22Rv1 (cell line): ENCODE data around the gene CLHC1.
"Not testable (repeated sequence)": the region's sequence is repeated elsewhere in the genome, so short reads cannot be mapped to it uniquely, and the experiment has no call there.

ENCODE experiments used
- H3K27ac ChIP-seq: fragments of 450-650 bp; 2 replicates; pipeline ENCODE4 v1.5.1; 2017
- ZFX ChIP-seq: fragments of 450-650 bp; IDR thresholded peaks from 2 replicates; pipeline ENCODE4 v1.6.1; 2017; ENCODE audit warnings: antibody characterized with exemption, borderline replicate concordance
- TF ChIP-seq, protein P1 (sequence below): fragments of 450-650 bp; IDR thresholded peaks from 2 replicates; pipeline ENCODE4 v1.5.1; 2017; ENCODE audit warnings: mild to moderate bottlenecking

CLHC1 gene

DNA sequence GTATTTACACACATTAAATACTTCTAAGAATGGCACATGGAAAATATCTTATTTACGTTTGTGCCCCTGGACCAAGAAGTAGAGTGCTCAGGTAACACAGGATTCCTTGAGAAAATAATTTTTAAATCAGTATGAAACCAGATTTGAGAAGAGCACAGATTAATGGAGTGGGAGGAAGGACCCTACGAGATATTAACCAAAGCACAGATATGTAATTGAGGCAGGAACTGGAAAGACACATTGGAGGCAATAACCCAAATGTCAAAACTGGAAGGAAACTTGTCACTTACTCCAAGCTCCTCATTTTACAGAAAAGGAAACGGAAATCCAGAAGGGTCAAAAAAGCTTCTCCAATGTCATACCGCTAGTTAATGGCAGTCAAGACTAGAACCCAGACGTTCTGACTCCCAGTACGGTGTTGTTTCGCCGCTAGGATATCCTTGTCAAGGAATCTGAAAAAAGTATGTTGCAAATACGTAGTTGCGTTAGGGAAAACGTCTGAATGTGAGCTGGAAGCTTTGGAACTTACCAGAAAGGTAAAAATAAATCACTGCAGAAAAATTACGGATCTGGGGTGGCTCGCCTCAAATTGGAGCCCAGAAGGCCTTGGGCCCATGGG is 36.3 kb upstream of the CLHC1 start:
- H3K27ac ChIP-seq: peak overlapping the region; percentile 87
- no peak for TF ChIP-seq ZFX
- TF ChIP-seq, protein P1, sequence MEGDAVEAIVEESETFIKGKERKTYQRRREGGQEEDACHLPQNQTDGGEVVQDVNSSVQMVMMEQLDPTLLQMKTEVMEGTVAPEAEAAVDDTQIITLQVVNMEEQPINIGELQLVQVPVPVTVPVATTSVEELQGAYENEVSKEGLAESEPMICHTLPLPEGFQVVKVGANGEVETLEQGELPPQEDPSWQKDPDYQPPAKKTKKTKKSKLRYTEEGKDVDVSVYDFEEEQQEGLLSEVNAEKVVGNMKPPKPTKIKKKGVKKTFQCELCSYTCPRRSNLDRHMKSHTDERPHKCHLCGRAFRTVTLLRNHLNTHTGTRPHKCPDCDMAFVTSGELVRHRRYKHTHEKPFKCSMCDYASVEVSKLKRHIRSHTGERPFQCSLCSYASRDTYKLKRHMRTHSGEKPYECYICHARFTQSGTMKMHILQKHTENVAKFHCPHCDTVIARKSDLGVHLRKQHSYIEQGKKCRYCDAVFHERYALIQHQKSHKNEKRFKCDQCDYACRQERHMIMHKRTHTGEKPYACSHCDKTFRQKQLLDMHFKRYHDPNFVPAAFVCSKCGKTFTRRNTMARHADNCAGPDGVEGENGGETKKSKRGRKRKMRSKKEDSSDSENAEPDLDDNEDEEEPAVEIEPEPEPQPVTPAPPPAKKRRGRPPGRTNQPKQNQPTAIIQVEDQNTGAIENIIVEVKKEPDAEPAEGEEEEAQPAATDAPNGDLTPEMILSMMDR: no peak

DNA sequence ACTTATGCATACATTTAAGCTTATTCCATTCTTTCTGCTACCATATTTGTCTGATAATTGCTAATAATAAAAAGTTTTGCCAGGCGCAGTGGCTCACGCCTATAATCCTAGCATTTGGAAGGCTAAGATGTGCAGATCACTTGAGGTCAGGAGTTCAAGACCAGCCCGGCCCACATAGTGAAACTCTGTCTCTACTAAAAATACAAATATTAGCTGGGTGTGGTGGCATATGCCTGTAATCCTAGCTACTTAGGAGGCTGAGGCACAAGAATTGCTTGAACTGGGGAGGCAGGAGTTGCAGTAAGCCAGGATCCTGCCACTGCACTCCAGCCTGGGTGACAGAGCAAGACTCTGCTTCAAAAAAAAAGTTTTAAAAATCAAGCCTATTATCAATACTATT is 27.5 kb upstream of the CLHC1 start:
- not testable (repeated sequence) for H3K27ac ChIP-seq

DNA sequence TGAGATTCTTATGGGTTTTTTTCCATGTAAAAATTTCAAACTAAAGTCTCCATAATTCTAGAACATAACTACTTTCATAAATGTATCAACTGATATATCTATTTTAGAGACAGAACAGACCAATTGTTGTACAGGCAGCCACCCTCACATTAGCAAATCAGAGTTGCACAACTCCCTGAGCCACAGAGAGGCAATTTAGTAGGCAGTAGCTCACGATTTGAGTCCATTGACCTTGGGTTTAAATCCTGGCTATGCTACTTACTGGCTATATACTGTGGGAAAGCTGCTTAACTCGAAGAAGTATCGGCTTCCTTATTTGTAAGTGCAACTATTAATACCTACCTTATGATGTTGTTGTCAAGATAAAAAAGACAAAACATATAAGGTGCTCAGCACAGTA is 20.7 kb upstream of the CLHC1 start:
- no peak for TF ChIP-seq ZFX
- TF ChIP-seq, protein P1: no peak
- H3K27ac ChIP-seq: no peak overlapping the region

DNA sequence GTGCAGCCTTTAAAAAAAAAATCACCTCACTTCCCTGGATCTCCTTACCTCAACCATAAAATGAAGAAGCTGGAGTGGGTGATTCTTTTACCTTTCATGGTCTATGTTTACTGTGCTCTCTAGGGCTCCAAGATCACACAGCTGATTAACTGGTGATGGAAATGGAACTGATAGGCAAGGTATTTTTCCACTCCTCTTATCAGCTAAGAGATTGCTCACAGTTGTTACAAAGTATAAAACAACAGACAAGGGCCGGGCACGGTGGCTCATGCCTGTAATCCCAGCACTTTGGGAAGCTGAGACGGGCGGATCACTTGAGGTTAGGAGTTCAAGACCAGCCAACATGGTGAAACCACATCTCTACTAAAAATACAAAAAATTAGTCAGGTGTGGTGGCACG is 14.9 kb upstream of the CLHC1 start:
- H3K27ac ChIP-seq: no peak overlapping the region
- no peak for TF ChIP-seq ZFX
- TF ChIP-seq, protein P1: no peak

DNA sequence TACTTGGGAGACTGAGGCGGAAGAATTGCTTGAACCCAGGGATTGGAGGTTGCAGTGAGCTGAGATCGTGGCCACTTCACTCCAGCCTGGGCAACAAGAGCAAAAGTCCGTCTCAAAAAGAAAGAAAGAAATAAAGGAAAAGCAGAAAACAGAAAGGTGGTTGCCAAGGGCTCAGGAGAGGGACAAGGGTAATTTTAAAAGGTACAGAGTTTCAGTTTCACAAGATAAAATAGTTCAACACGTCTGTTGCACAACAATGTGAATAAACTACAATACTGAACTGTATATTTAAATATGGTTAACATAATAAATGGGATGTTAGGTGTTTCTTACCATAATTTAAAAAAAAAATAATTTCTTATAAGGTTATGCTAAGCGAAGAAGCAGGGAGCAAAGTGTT is 13.3 kb upstream of the CLHC1 start:
- TF ChIP-seq, protein P1: no peak
- TF ChIP-seq ZFX: no peak
- no peak overlapping the region for H3K27ac ChIP-seq

DNA sequence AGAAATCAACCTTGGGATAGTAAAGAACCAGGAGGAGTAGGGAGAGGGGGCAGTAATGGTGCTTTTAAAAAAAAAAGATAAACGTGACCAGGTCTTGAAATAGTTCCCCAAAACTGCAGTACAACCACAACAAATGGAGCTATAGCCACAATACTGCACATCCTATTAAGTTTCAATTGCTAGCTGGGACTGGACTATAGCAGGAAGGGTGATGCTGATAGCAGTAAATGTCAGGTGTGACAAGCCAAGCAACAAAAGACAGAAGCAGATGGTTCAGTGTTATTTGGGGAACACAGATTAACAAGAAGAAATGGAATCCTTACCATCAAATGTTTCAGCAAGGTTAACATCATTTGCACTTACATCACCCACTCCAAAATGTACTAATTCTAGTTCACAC is 10.5 kb upstream of the CLHC1 start:
- H3K27ac ChIP-seq: no peak overlapping the region
- TF ChIP-seq, protein P1: no peak

DNA sequence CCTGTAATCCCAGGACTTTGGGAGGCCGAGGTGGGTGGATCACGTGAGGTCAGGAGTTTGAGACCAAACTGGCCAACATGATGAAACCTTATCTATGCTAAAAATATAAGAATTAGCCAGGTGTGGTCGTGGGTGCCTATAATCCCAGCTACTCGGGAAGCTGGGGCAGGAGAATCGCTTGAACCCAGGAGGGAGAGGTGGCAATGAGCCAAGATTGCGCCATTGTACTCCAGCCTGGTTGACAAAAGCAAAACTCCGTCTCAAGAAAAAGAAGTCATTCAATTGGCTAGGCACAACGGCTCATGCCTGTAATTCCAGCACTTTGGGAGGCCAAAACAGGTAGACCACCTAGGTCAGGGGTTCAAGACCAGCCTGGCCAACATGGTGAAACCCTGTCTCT is 9.5 kb upstream of the CLHC1 start:
- not testable (repeated sequence) for H3K27ac ChIP-seq

DNA sequence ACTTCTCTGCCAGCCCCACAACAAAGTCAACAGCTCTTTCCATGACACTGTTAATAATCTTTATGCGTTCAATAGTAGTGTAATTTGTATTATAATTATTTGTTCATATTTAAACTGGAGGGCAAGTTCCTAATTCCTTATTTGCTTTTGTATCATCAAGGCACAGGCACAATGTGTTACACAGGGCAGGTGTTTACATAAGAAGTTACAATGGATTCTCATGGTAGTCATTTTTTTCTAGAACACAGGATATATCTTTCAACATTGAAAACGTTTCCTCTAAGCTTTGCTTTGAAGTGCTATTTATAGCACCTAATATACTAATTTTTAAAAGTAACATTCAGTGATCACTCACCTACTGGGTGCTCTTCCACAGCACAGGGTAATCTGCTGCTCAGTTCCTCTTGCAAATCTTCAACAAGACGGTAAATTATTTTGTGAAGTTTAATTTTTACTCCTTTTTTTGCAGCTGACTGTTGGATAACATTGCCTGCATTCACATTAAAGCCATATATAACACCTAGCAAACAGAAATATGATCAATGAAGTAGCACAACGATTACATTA is 7.6 kb upstream of the CLHC1 start:
- peak overlapping the region; percentile 53 for H3K27ac ChIP-seq
- TF ChIP-seq ZFX: no peak
- TF ChIP-seq, protein P1: no peak
